GM19351 (cell line): ENCODE data around the gene ALOX5.

Experiments used
- ATAC-seq: cut with Tn5 transposase; IDR thresholded peaks from one replicate; pipeline ENCODE4 v1.9.1; 2021; ENCODE audit warnings: mild to moderate bottlenecking, moderate library complexity; ENCODE audit not compliant: unreplicated experiment

The ALOX5 gene

GRCh38 chr10:45422866-45423659 lies 49.0 kb downstream of the ALOX5 start:
- no peak for ATAC-seq

- ATAC-seq = no peak
Observed at GRCh38 chr10:45423976-45424499, 50.0 kb downstream of the ALOX5 start.

GRCh38 chr10:45424668-45425404 lies 50.8 kb downstream of the ALOX5 start:
- ATAC-seq = no peak

GRCh38 chr10:45425621-45426563 lies 51.9 kb downstream of the ALOX5 start:
- no peak for ATAC-seq

DNA sequence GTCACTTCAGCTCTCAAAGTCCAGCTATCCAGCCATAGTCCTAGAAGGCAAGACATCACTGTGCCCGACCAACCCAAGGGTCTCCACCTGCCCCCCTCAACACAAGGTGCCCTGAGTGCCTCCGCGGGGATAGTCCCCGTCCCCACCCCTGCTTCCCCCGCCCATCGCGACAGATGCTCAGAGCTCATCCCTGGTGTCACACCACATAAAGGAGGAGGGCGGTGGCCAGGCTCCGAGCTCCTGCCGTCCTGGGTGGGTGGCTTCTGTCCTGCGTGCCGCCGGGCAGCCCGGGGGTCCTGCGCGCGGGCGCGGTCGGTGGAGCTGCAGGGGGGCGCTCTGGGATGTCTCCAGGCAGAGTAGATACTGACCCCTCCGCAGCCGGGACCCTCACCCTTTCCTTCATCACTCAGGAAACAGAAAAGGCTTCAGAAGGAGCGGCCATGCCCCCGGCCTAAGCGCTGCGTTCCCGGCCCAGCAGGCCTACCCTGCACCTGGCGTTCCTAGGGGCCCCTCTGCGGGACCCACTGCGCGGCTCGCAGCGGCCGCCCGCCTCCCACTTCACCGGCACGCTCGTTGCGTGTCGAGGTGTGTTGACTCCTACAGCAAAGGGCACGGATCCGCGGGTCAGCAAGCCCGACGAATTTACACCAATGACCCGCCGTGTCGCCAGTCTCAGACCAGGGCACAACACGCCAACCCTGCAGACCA lies 53.4 kb downstream of the ALOX5 start:
- ATAC-seq = no peak

- no peak for ATAC-seq
Observed at GRCh38 chr10:45427970-45428366, 54.0 kb downstream of the ALOX5 start.

- ATAC-seq = no peak
Observed at GRCh38 chr10:45428611-45429510, 54.8 kb downstream of the ALOX5 start.

DNA sequence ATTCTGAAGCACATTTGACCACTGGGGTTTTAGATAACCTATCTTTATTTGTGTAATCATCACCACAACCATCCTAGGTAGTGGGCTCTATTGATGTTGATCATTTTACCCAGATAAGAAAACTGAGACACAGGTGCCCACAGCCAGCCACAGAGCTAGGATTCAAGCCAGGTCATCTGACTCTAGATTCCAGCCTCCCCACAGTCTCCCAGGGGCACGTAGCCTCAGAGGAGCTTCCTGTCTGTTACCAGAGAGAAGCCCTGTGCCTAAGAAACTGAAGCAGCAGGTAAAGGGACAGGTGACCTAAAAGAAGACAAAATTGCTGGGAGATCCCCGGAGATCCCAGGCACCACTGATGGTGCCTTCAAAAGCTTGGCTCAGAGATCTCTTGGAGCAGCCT lies 55.8 kb downstream of the ALOX5 start:
- no peak for ATAC-seq

- no peak for ATAC-seq
Observed at GRCh38 chr10:45432113-45432512, 58.1 kb downstream of the ALOX5 start.

DNA sequence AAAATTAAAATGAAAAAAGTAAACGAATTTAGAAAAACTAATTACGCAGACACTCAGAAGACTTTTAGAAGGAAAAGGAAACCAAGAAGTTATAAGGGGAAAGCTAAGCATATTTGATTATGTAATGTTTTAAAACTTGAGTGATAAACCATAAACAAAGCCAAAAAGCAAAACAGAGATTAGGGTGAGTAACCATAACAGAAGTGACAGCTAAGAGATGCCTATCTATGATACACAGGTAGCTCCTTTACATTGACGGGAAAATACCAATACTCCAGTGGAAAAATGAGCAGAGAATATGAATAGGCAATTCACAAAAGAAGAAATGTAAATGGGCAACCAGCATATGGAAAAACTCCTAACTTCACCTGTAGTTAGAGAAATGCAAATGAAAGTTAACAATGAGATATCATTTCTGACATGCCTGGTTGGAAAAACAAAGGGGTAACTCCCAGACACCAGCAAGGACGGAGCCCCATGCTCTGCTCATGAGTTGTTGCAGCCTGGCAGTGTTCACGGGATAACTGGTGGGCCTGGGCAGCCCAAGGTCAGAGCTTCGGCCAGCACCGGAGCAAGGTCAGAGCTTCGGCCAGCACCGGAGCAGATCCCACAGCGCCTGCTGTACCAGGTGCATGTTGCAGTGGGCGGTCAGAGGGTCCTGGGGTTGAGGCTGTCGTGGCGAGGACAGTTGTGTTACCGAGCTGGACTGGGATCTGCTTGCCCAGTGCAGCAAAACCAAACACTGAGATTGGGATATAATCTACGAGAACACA lies 58.9 kb downstream of the ALOX5 start:
- ATAC-seq = no peak

- ATAC-seq = peak; percentile 80
Observed at GRCh38 chr10:45433716-45434469, 59.9 kb downstream of the ALOX5 start.

DNA sequence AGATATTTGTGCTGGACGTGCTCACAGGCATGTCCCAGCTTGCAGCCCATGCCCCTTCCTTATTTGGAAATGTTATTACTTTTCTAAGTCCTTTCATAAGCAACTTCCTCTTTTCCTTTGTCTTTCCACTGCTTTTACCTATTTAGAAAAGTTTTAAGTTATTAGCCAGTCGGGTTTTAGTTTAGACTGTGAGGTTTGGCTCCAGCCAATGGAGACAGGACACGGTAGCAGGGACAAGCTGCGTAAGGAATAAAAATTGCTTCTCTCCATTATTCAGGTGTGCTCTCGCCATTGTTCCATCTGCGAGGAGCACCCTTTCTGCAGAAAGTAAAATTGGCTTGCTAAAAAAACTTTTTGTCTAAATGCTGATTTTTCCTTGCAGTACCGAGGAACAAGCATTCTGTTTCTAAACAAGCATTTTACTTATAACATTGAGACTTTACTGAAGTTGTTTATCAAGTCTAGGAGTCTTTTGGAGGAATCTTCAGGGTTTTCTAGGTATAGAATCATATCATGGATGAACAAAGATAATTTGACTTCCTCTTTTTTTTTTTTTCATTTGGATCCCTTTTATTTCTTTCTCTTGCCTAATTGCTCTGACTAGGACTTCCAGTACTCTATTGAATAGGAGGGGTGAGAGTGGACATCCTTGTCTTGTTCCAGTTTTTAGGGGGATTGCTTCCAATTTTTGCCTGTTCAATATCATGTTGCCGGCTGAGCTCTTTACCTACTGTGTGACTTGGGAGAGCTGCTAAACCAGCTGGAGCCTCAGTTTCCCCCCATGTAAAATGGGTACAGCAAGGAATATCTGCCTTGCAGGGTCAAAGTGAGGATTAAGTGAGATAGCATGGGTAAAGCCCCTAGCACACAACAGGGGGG lies 63.8 kb downstream of the ALOX5 start:
- no peak for ATAC-seq

DNA sequence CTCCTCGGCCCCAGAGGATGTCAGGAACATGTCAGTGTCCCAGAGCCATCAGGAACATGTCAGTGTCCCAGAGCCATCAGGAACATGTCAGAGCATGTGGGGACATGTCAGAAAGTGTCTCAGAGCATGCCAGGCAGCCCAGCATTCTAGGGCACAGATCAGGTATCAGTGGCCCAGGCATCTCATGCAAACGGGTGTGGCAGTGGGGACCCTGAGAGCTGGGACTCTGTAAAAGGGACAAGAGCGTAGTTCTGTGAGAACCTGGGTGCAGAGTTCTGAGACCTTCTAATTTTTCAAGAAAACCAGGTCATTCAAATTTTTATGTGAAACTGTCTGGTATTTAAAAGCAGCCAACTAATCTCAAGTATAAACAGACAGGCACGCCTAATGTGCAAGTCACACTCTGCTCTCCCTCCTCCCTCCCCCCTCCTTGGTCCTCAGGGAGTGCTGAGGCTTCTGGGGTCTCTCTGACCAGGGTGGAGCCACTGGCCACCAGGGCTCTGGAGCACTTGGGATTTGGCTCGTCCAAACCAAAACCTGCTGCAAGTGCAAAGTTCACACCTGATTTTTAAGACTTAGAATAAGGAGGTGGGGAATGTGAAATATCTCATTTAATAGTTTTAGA lies 64.6 kb downstream of the ALOX5 start:
- ATAC-seq = no peak

- ATAC-seq = no peak
Observed at GRCh38 chr10:45439365-45439764, 65.3 kb downstream of the ALOX5 start.

- no peak for ATAC-seq
Observed at GRCh38 chr10:45439873-45440272, 65.9 kb downstream of the ALOX5 start.

- ATAC-seq = no peak
Observed at GRCh38 chr10:45440511-45441062, 66.6 kb downstream of the ALOX5 start.
